H1 (cell line): ENCODE results near the gene ZMPSTE24. TPM values are rescaled to one million over a fixed set of nuclear protein-coding genes. Genes with fewer than 3 reads are reported as not detected.

Experiments
- CTCF ChIA-PET: fragments of 300-600 bp; sonication (Branson Sonifier 250); formaldehyde crosslinking; loops from one replicate; lab custom pipeline; 2021; ENCODE audit not compliant: partially characterized antibody; lab: Charles Lee
- POLR2A ChIA-PET: fragments of 300-600 bp; sonication (Branson Sonifier 250); formaldehyde crosslinking; loops from one replicate; lab custom pipeline; 2021; ENCODE audit warnings: inconsistent platforms; ENCODE audit not compliant: partially characterized antibody; lab: Charles Lee
- DNase-seq, 2 experiments: peaks; one replicate each; pipeline versions ENCODE4 v3.0.0 to v3.0.0-alpha.2; 2010 to 2022; ENCODE audit warnings: low spot score in 2 of 2, low read depth in 1 of 2, mixed read lengths in 1 of 2
- FAIRE-seq: peaks from 2 replicates; lab custom pipeline; 2011; peaks lifted over from hg19 to GRCh38; lab: Jason Lieb, UNC
- H2AFZ ChIP-seq: 2 replicates; pipeline ENCODE4 v1.8.1; 2012; ENCODE audit warnings: low read length, inconsistent platforms
- H2AK5ac ChIP-seq: 2 replicates; pipeline ENCODE4 v1.6.1; 2013; ENCODE audit warnings: low read depth, low read length
- H2BK120ac ChIP-seq: replicated peaks from 2 replicates; pipeline ENCODE3; 2013; ENCODE audit warnings: low read depth, low read length, inconsistent platforms
- H2BK12ac ChIP-seq: 2 replicates; pipeline ENCODE4 v1.6.1; 2013; ENCODE audit warnings: low read depth, low read length
- H2BK15ac ChIP-seq: 2 replicates; pipeline ENCODE4 v1.6.1; 2013; ENCODE audit warnings: low read length
- H2BK20ac ChIP-seq: 2 replicates; pipeline ENCODE4 v1.6.1; 2013; ENCODE audit warnings: low read length
- H2BK5ac ChIP-seq: 2 replicates; pipeline ENCODE4 v1.6.1; 2013; ENCODE audit warnings: low read depth, low read length
- H3K14ac ChIP-seq: 2 replicates; pipeline ENCODE4 v1.6.1; 2013; ENCODE audit warnings: inconsistent platforms; ENCODE audit not compliant: insufficient read length
- H3K18ac ChIP-seq: 2 replicates; pipeline ENCODE4 v1.6.1; 2013; ENCODE audit warnings: low read length; ENCODE audit errors: extremely low read depth
- H3K23ac ChIP-seq: 2 replicates; pipeline ENCODE4 v1.6.1; 2013; ENCODE audit warnings: inconsistent platforms; ENCODE audit not compliant: insufficient read length
- H3K23me2 ChIP-seq: 2 replicates; pipeline ENCODE4 v1.6.1; 2013; ENCODE audit warnings: low read depth, low read length
- H3K27ac ChIP-seq: 2 replicates; pipeline ENCODE4 v1.6.1; 2011; ENCODE audit warnings: low read depth, low read length, inconsistent platforms
- H3K27me3 ChIP-seq, 4 experiments: replicated peaks in 1 of 4; 1 replicate in 1 of 4; 2 replicates in 3 of 4; pipeline versions ENCODE4 v1.6.1 to v1.8.1; 2011 to 2013; ENCODE audit warnings: low read length in 3 of 4, mild to moderate bottlenecking in 3 of 4, inconsistent platforms in 2 of 4, mixed read lengths in 2 of 4, moderate library complexity in 1 of 4; ENCODE audit not compliant: control insufficient read depth in 3 of 4, insufficient read depth in 3 of 4; ENCODE audit errors: extremely low read depth in 1 of 4
- H3K36me3 ChIP-seq, 4 experiments: 2 replicates each; pipeline versions ENCODE4 v1.6.1 to v1.8.1; 2011 to 2013; ENCODE audit warnings: mild to moderate bottlenecking in 4 of 4, low read length in 3 of 4, moderate library complexity in 2 of 4, control low read depth in 1 of 4, inconsistent platforms in 1 of 4; ENCODE audit not compliant: insufficient read depth in 4 of 4, control insufficient read depth in 2 of 4
- H3K4ac ChIP-seq: replicated peaks from 2 replicates; pipeline ENCODE3; 2013; ENCODE audit warnings: low read length, low read depth, mixed read lengths, inconsistent platforms; ENCODE audit not compliant: insufficient read length
- H3K4me1 ChIP-seq, 4 experiments: replicated peaks in 1 of 4; 1 replicate in 1 of 4; 2 replicates in 3 of 4; pipeline versions ENCODE4 v1.6.1 to v1.8.1; 2011 to 2013; ENCODE audit warnings: low read length in 3 of 4, inconsistent platforms in 2 of 4, mixed read lengths in 1 of 4; ENCODE audit not compliant: insufficient read depth in 4 of 4, control insufficient read depth in 3 of 4
- H3K4me2 ChIP-seq, 2 experiments: 2 replicates each; pipeline versions ENCODE4 v1.6.1 to v1.8.1; 2011 to 2013; ENCODE audit warnings: low read depth in 2 of 2, low read length in 2 of 2, control low read depth in 1 of 2, inconsistent platforms in 1 of 2, mild to moderate bottlenecking in 1 of 2; ENCODE audit not compliant: insufficient read depth in 1 of 2
- H3K4me3 ChIP-seq, 4 experiments: fragments of 200-600, 300-600 bp in 1 of 4; sonication (generic), shearing (Covaris generic), sonication (Bioruptor Twin) in 1 of 4; 2 replicates each; pipeline versions ENCODE4 v1.5.1 to v1.8.1; 2011 to 2016; ENCODE audit warnings: low read length in 4 of 4, low read depth in 3 of 4, control low read depth in 2 of 4, inconsistent platforms in 2 of 4, mild to moderate bottlenecking in 2 of 4, mixed read lengths in 1 of 4, moderate library complexity in 1 of 4; ENCODE audit not compliant: insufficient read depth in 2 of 4; ENCODE audit errors: extremely low read depth in 1 of 4
- H3K56ac ChIP-seq: replicated peaks from 2 replicates; pipeline ENCODE3; 2013; ENCODE audit warnings: low read depth, mild to moderate bottlenecking, mixed read lengths, low read length, inconsistent platforms; ENCODE audit not compliant: insufficient read length
- H3K79me1 ChIP-seq: 2 replicates; pipeline ENCODE4 v1.6.1; 2013; ENCODE audit warnings: low read depth, low read length, control low read depth
- H3K79me2 ChIP-seq, 2 experiments: 2 replicates each; pipeline versions ENCODE4 v1.6.1 to v1.8.1; 2012 to 2013; ENCODE audit warnings: low read length in 2 of 2, mild to moderate bottlenecking in 2 of 2, inconsistent platforms in 1 of 2; ENCODE audit not compliant: insufficient read depth in 2 of 2, control insufficient read depth in 1 of 2
- H3K9ac ChIP-seq, 4 experiments: replicated peaks in 1 of 4; 1 replicate in 1 of 4; 2 replicates in 3 of 4; pipeline versions ENCODE4 v1.6.1 to v1.8.1; 2011 to 2013; ENCODE audit warnings: low read depth in 3 of 4, low read length in 3 of 4, control low read depth in 2 of 4, mild to moderate bottlenecking in 2 of 4, moderate library complexity in 2 of 4, inconsistent platforms in 1 of 4; ENCODE audit errors: extremely low read depth in 1 of 4
- H3K9me3 ChIP-seq, 2 experiments: 2 replicates each; pipeline versions ENCODE4 v1.6.1 to v1.8.1; 2012 to 2013; ENCODE audit warnings: mild to moderate bottlenecking in 2 of 2, moderate library complexity in 2 of 2, control low read depth in 1 of 2, inconsistent platforms in 1 of 2, low read depth in 1 of 2, low read length in 1 of 2, mixed read lengths in 1 of 2; ENCODE audit not compliant: insufficient read depth in 2 of 2
- H4K20me1 ChIP-seq, 2 experiments: replicated peaks in 1 of 2; 2 replicates each; pipeline versions ENCODE3 to v1.8.1; 2011 to 2013; ENCODE audit warnings: inconsistent platforms in 2 of 2, low read length in 2 of 2, mild to moderate bottlenecking in 1 of 2; ENCODE audit not compliant: insufficient read depth in 2 of 2, control insufficient read depth in 1 of 2
- H4K5ac ChIP-seq: 2 replicates; pipeline ENCODE4 v1.6.1; 2013; ENCODE audit warnings: low read length, low read depth, mixed read lengths, inconsistent platforms; ENCODE audit not compliant: insufficient read length
- H4K8ac ChIP-seq: 2 replicates; pipeline ENCODE4 v1.8.0; 2013; ENCODE audit warnings: mild to moderate bottlenecking, moderate library complexity, low read length, inconsistent platforms; ENCODE audit not compliant: insufficient read depth; ENCODE audit errors: extremely low read depth
- H4K91ac ChIP-seq: replicated peaks from 2 replicates; pipeline ENCODE3; 2013; ENCODE audit warnings: low read length, mixed read lengths, inconsistent platforms; ENCODE audit not compliant: insufficient read length
- KDM5A ChIP-seq: fragments of 200-600 bp; IDR thresholded peaks from 2 replicates; pipeline ENCODE4 v1.7.1; 2012; ENCODE audit warnings: mild to moderate bottlenecking, low read length, inconsistent platforms, mixed read lengths
- POU5F1 ChIP-seq: IDR thresholded peaks from 2 replicates; pipeline ENCODE4 v1.6.1; 2011; ENCODE audit warnings: low read depth, mild to moderate bottlenecking, low read length, moderate library complexity
- SP1 ChIP-seq: IDR thresholded peaks from 2 replicates; pipeline ENCODE4 v1.6.1; 2011; ENCODE audit warnings: low read depth, low read length
- WGBS, 2 experiments: shearing (Covaris generic) in 1 of 2; methylation state at CpG; one replicate each; pipeline versions ENCODE4 v1.1.6 to v1.1.7; 2013 to 2015; ENCODE audit warnings: low lambda C conversion rate in 2 of 2, mixed read lengths in 2 of 2, inconsistent platforms in 1 of 2, low coverage in 1 of 2, missing lambda C conversion rate in 1 of 2; ENCODE audit not compliant: insufficient replicate concordance in 2 of 2, insufficient coverage in 1 of 2, insufficient read length in 1 of 2; ENCODE audit errors: extremely low coverage in 1 of 2, missing lambda C conversion rate in 1 of 2; 5-methylcytosine and 5-hydroxymethylcytosine counted together
- polyA plus RNA-seq, 7 experiments: library from polyadenylated mRNA; depleted of rRNA in 3 of 7; stranded (reverse) in 5 of 7; unstranded in 2 of 7; fragments of >200 nt in 5 of 7; fragments of 200-250 nt in 2 of 7; gene quantifications; 1 replicate in 5 of 7; 2 replicates in 1 of 7; 4 replicates in 1 of 7; pipeline versions ENCODE4 v1.2.1 to v1.2.3, GENCODE V29; 2011 to 2013; ENCODE audit warnings: missing spikeins in 2 of 7, mixed read lengths in 2 of 7
- total RNA-seq: library from RNA; stranded (reverse); fragmentation: NEBNext Ultra II Directional; extraction: Animal tissue kit (Norgen Biotek cat#: 25700); gene quantifications from 2 replicates; pipeline ENCODE4 v1.2.1, GENCODE V29; 2021
- TF ChIP-seq, protein P1 (sequence below), 3 experiments: IDR thresholded peaks; 1 replicate in 2 of 3; 2 replicates in 1 of 3; pipeline versions ENCODE4 v1.5.1 to v1.6.1; 2011; ENCODE audit warnings: low read length in 3 of 3, mild to moderate bottlenecking in 3 of 3, inconsistent platforms in 2 of 3, low read depth in 1 of 3, moderate library complexity in 1 of 3; ENCODE audit not compliant: insufficient read depth in 1 of 3; ENCODE audit errors: control extremely low read depth in 1 of 3
- TF ChIP-seq, protein P2 (sequence below): IDR thresholded peaks from 2 replicates; pipeline ENCODE4 v1.6.1; 2012; ENCODE audit warnings: low read length, inconsistent platforms

Gene ZMPSTE24
- total and polyA plus RNA-seq, 2 of the 8 experiments (the other 6 are each of a cell fraction or from before 2014, with no cell fraction given), result 12.7 to 42.9 TPM

DNA sequence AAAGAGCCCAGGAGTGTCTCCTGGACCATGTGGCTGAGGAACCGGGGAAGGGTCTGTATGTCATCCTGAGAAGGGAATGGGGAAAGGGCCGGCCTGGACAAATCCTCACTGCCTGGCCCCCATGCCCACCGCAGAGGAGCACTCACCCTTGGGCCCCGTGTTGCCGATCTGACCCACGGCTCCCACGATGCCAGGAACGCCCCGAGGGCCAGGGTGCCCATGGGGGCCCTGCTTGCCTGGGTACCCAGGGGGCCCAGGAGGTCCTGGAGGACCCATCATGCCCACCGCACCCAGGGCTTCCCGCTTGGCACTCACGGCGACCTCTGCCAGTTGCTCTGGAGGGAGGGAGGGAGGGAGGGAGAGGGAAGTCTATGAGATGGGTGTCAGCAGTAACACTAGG lies 44.4 kb downstream of the ZMPSTE24 start:
- Histone ChIP-seq H2BK15ac (no peak overlapping the region), H3K4ac (no peak overlapping the region), H3K4me1 (peaks cover 0 to 5% (median 0%) of the 10 kb centered on the region in 4 experiments; a peak in 5 of 7 replicates), H2AFZ (no peak overlapping the region), H2BK20ac (no peak overlapping the region), H3K23me2 (no peaks in the 10 kb centered on the region), H2BK120ac (no peak overlapping the region), H2AK5ac (no peak overlapping the region), H2BK12ac (no peak overlapping the region), H3K4me3 (no peak overlapping the region), H3K4me2 (no peak overlapping the region), H3K79me2 (no peaks in the 10 kb centered on the region), H4K5ac (no peak overlapping the region), H3K9ac (no peak overlapping the region), H4K91ac (no peak overlapping the region), H3K79me1 (no peaks in the 10 kb centered on the region), H3K14ac (no peak overlapping the region), H3K36me3 (no peaks in the 10 kb centered on the region), H3K56ac (no peak overlapping the region), H4K20me1 (no peaks in the 10 kb centered on the region), H3K9me3 (no peaks in the 10 kb centered on the region), H3K23ac (no peak overlapping the region), H3K27ac (no peak overlapping the region), H4K8ac (no peak overlapping the region), H3K27me3 (peaks cover 0 to 17% (median 8%) of the 10 kb centered on the region in 4 experiments; a peak in 4 of 7 replicates), H2BK5ac (no peak overlapping the region), H3K18ac (no peak overlapping the region)
- ChIA-PET CTCF (no interaction called here), POLR2A (no interaction called here)
- no peak for FAIRE-seq
- DNase-seq, result no peak
- 87% methylated on average over 9 of the region's 13 CpGs; no CpG with 5 or more reads in 1 of the 2 experiments for WGBS, 2 experiments
- TF ChIP-seq SP1 (no peak), POU5F1 (no peak), KDM5A (no peak)
- TF ChIP-seq, protein P1, sequence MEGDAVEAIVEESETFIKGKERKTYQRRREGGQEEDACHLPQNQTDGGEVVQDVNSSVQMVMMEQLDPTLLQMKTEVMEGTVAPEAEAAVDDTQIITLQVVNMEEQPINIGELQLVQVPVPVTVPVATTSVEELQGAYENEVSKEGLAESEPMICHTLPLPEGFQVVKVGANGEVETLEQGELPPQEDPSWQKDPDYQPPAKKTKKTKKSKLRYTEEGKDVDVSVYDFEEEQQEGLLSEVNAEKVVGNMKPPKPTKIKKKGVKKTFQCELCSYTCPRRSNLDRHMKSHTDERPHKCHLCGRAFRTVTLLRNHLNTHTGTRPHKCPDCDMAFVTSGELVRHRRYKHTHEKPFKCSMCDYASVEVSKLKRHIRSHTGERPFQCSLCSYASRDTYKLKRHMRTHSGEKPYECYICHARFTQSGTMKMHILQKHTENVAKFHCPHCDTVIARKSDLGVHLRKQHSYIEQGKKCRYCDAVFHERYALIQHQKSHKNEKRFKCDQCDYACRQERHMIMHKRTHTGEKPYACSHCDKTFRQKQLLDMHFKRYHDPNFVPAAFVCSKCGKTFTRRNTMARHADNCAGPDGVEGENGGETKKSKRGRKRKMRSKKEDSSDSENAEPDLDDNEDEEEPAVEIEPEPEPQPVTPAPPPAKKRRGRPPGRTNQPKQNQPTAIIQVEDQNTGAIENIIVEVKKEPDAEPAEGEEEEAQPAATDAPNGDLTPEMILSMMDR (IDR thresholded peaks at IDR 0.05; ENCODE audit: control extremely low read depth in 1 of 3, insufficient read depth in 1 of 3, low read depth in 1 of 3, low read length in 3 of 3), result no peak
- TF ChIP-seq, protein P2, sequence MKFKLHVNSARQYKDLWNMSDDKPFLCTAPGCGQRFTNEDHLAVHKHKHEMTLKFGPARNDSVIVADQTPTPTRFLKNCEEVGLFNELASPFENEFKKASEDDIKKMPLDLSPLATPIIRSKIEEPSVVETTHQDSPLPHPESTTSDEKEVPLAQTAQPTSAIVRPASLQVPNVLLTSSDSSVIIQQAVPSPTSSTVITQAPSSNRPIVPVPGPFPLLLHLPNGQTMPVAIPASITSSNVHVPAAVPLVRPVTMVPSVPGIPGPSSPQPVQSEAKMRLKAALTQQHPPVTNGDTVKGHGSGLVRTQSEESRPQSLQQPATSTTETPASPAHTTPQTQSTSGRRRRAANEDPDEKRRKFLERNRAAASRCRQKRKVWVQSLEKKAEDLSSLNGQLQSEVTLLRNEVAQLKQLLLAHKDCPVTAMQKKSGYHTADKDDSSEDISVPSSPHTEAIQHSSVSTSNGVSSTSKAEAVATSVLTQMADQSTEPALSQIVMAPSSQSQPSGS, result no peak
